Measurements from ENCODE around the gene KCTD1. TPM values are rescaled to one million over a fixed set of nuclear protein-coding genes. Genes with fewer than 3 reads are reported as not detected.

The KCTD1 gene
- total and polyA plus RNA-seq, 2 experiments from 2014 or later: 5.4 to 13.8 TPM

- Histone ChIP-seq H3K4me3 (no peak overlapping the region), H3K9me2 (replicated peaks; ENCODE audit: insufficient read depth) (no peaks in the 10 kb centered on the region), H3K9me3 (ENCODE audit: low read depth) (no peaks in the 10 kb centered on the region), H4K20me1 (ENCODE audit: insufficient read depth, poor library complexity, severe bottlenecking) (no peaks in the 10 kb centered on the region), H3K79me2 (no peaks in the 10 kb centered on the region), H3K4me2 (no peak overlapping the region), H2AFZ (no peak overlapping the region), H3K4me1 (ENCODE audit: insufficient read depth) (peaks cover 6% of the 10 kb centered on the region), H3K27me3 (no peaks in the 10 kb centered on the region), H3K27ac (no peak overlapping the region), H3K36me3 (replicated peaks; ENCODE audit: insufficient read depth, low read depth) (no peaks in the 10 kb centered on the region)
- no peak for TF ChIP-seq EZH2 (IDR thresholded peaks at IDR 0.05; ENCODE audit: borderline replicate concordance)
- TF ChIP-seq EZH2phosphoT487 (IDR thresholded peaks at IDR 0.05; ENCODE audit: low read depth, severe bottlenecking, unreplicated experiment): no peak
- no peak for TF ChIP-seq CTCF (IDR thresholded peaks at IDR 0.05; ENCODE audit: poor library complexity)
- no peak for DNase-seq (ENCODE audit: low spot score)
- WGBS (ENCODE audit: low lambda C conversion rate, missing lambda C conversion rate): 84% methylated on average over 4 of the region's 4 CpGs
These were observed 91.2 kb downstream of the KCTD1 start for GRCh38 chr18:26457195-26457594.

GRCh38 chr18:26456070-26456491 is 92.3 kb downstream of the KCTD1 start:
- H3K4me1 ChIP-seq (ENCODE audit: insufficient read depth): peaks cover 6% of the 10 kb centered on the region
- no peaks in the 10 kb centered on the region for H3K36me3 ChIP-seq (replicated peaks; ENCODE audit: insufficient read depth, low read depth)
- H3K9me2 ChIP-seq (replicated peaks; ENCODE audit: insufficient read depth): no peaks in the 10 kb centered on the region
- no peak overlapping the region for H2AFZ ChIP-seq
- no peak overlapping the region for H3K4me2 ChIP-seq
- H3K4me3 ChIP-seq: no peak overlapping the region
- no peaks in the 10 kb centered on the region for H4K20me1 ChIP-seq (ENCODE audit: insufficient read depth, poor library complexity, severe bottlenecking)
- no peaks in the 10 kb centered on the region for H3K9me3 ChIP-seq (ENCODE audit: low read depth)
- WGBS (ENCODE audit: low lambda C conversion rate, missing lambda C conversion rate): 80% methylated on average over 3 of the region's 3 CpGs
- H3K27ac ChIP-seq: no peak overlapping the region
- H3K79me2 ChIP-seq: no peaks in the 10 kb centered on the region
- TF ChIP-seq EZH2phosphoT487 (IDR thresholded peaks at IDR 0.05; ENCODE audit: low read depth, severe bottlenecking, unreplicated experiment): no peak
- no peak for TF ChIP-seq CTCF (IDR thresholded peaks at IDR 0.05; ENCODE audit: poor library complexity)
- no peak for TF ChIP-seq EZH2 (IDR thresholded peaks at IDR 0.05; ENCODE audit: borderline replicate concordance)
- DNase-seq (ENCODE audit: low spot score): no peak
- H3K27me3 ChIP-seq: no peaks in the 10 kb centered on the region

- H3K27me3 ChIP-seq: no peaks in the 10 kb centered on the region
- no peaks in the 10 kb centered on the region for H3K36me3 ChIP-seq (replicated peaks; ENCODE audit: insufficient read depth, low read depth)
- no peak overlapping the region for H2AFZ ChIP-seq
- TF ChIP-seq EZH2 (IDR thresholded peaks at IDR 0.05; ENCODE audit: borderline replicate concordance): no peak
- no peak for TF ChIP-seq CTCF (IDR thresholded peaks at IDR 0.05; ENCODE audit: poor library complexity)
- no peak for TF ChIP-seq EZH2phosphoT487 (IDR thresholded peaks at IDR 0.05; ENCODE audit: low read depth, severe bottlenecking, unreplicated experiment)
- WGBS (ENCODE audit: low lambda C conversion rate, missing lambda C conversion rate): 97% methylated on average over 15 of the region's 15 CpGs
- DNase-seq (ENCODE audit: low spot score): no peak
- no peak overlapping the region for H3K4me3 ChIP-seq
- peaks cover 6% of the 10 kb centered on the region for H3K4me1 ChIP-seq (ENCODE audit: insufficient read depth)
- H4K20me1 ChIP-seq (ENCODE audit: insufficient read depth, poor library complexity, severe bottlenecking): no peaks in the 10 kb centered on the region
- no peaks in the 10 kb centered on the region for H3K9me3 ChIP-seq (ENCODE audit: low read depth)
- no peaks in the 10 kb centered on the region for H3K79me2 ChIP-seq
- H3K27ac ChIP-seq: no peak overlapping the region
- no peaks in the 10 kb centered on the region for H3K9me2 ChIP-seq (replicated peaks; ENCODE audit: insufficient read depth)
- H3K4me2 ChIP-seq: no peak overlapping the region
These were observed 92.7 kb downstream of the KCTD1 start for GRCh38 chr18:26455639-26456038.

- DNase-seq (ENCODE audit: low spot score): no peak
- H3K4me3 ChIP-seq: no peak overlapping the region
- H3K4me1 ChIP-seq (ENCODE audit: insufficient read depth): peaks cover 6% of the 10 kb centered on the region
- H2AFZ ChIP-seq: no peak overlapping the region
- H3K27ac ChIP-seq: no peak overlapping the region
- H3K27me3 ChIP-seq: no peaks in the 10 kb centered on the region
- H3K4me2 ChIP-seq: no peak overlapping the region
- TF ChIP-seq EZH2phosphoT487 (IDR thresholded peaks at IDR 0.05; ENCODE audit: low read depth, severe bottlenecking, unreplicated experiment): no peak
- no peak for TF ChIP-seq EZH2 (IDR thresholded peaks at IDR 0.05; ENCODE audit: borderline replicate concordance)
- no peak for TF ChIP-seq CTCF (IDR thresholded peaks at IDR 0.05; ENCODE audit: poor library complexity)
- no peaks in the 10 kb centered on the region for H3K79me2 ChIP-seq
- H3K9me3 ChIP-seq (ENCODE audit: low read depth): no peaks in the 10 kb centered on the region
- no peaks in the 10 kb centered on the region for H3K36me3 ChIP-seq (replicated peaks; ENCODE audit: insufficient read depth, low read depth)
- 93% methylated on average over 6 of the region's 6 CpGs for WGBS (ENCODE audit: low lambda C conversion rate, missing lambda C conversion rate)
- no peaks in the 10 kb centered on the region for H3K9me2 ChIP-seq (replicated peaks; ENCODE audit: insufficient read depth)
- no peaks in the 10 kb centered on the region for H4K20me1 ChIP-seq (ENCODE audit: insufficient read depth, poor library complexity, severe bottlenecking)
These were observed 93.7 kb downstream of the KCTD1 start for GRCh38 chr18:26454616-26455015.
